Measurements from ENCODE around the gene SMTN.
"Not testable (repeated sequence)": the region's sequence is repeated elsewhere in the genome, so short reads cannot be mapped to it uniquely, and the experiment has no call there.

SMTN gene

DNA sequence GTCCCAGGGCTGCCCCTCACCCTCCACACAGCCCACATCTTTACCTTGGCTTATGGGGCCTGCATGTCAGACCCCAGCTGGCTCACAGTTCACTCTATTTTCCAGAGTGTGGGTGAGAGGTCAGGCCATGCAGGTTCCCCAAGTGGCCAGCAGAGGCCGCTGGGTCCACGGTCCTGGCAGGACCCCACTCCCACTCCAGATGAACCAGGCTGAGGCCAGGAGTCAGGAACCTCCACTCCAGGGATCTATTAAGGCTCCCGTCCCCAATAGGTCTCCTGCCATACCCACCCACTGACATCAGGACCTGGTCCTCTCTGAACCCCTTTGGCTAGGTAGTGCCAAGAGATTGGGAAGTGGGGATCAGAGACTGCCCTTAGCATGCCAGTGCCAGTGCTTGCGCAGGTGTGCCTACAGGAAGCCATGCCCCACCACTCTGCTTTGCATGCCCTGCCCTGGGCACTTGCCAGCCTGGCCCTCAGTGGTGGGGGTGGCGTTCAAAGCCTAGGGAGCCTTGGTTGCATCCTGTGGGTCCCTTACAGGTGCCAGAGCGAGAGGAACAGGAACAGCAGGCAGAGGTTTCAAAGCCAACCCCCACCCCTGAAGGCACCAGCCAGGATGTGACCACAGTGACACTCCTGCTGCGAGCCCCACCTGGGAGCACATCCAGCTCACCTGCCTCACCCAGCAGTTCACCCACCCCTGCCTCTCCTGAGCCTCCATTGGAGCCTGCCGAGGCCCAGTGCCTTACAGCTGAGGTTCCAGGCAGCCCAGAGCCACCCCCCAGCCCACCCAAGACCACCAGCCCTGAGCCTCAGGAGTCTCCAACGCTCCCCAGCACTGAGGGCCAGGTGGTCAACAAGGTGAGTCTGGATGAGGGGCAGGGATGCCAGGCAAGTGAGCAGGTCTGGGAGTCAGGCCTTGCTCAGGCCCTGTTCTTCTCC is 8.3 kb downstream of the SMTN start:
- in situ Hi-C loops (cut with HindIII; ENCODE audit: low sequenced_read_pairs), result no loop called here

- in situ Hi-C loops (cut with HindIII; ENCODE audit: low sequenced_read_pairs), result no loop called here
Measured at GRCh38 chr22:31090217-31091085, 9.3 kb downstream of the SMTN start.

DNA sequence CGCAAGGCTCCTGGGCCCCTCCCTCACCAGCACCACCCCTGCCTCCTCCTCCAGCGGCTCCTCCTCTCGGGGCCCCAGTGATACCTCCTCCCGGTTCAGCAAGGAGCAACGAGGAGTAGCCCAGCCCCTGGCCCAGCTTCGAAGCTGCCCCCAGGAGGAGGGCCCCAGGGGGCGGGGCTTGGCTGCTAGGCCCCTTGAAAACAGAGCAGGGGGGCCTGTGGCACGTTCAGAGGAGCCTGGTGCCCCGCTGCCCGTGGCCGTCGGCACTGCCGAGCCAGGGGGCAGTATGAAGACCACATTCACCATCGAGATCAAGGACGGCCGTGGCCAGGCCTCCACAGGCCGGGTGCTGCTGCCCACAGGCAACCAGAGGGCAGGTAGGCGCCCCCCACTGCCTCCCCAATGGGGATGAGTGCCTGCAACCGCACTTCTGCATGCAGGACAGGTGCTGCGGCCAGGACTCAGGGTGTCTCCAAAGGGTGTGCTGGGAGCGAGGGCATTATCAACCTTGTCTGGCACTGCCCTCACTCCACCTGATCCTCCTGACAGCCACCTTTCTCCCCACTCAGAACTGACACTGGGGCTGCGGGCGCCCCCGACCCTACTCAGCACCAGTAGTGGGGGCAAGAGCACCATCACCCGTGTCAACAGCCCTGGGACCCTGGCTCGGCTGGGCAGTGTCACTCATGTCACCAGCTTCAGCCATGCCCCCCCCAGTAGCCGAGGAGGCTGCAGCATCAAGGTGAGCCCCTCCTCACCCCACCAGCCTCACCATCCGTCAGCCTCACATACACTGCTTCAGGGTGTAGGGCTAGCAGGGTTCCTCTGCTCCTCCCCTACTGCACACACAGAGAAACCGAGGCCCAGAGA is 10.2 kb downstream of the SMTN start:
- in situ Hi-C loops (cut with HindIII; ENCODE audit: low sequenced_read_pairs), result no loop called here

DNA sequence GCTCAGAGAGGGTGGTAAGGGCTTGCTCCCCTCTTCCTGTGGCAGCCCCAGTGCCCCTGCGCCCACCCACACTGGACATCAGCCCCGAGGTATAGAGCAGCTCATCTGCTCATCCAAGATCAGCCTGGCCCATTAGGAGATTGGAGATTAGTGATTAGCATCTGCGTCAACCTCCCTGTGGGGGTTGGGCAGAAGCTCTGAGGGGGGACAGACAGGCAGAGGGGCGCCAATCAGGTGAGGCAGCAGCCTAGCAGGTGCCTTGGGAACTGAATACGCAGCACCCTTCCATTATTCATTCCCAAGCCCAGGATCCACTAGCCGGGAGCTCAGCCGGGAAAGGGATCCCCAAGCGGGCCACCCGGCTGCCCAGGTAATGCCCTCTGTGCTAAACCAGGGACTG is 11.0 kb downstream of the SMTN start:
- in situ Hi-C loops (cut with HindIII; ENCODE audit: low sequenced_read_pairs), result no loop called here

- in situ Hi-C loops (cut with HindIII; ENCODE audit: low sequenced_read_pairs), result no loop called here
Measured at GRCh38 chr22:31093086-31093850, 12.2 kb downstream of the SMTN start.

DNA sequence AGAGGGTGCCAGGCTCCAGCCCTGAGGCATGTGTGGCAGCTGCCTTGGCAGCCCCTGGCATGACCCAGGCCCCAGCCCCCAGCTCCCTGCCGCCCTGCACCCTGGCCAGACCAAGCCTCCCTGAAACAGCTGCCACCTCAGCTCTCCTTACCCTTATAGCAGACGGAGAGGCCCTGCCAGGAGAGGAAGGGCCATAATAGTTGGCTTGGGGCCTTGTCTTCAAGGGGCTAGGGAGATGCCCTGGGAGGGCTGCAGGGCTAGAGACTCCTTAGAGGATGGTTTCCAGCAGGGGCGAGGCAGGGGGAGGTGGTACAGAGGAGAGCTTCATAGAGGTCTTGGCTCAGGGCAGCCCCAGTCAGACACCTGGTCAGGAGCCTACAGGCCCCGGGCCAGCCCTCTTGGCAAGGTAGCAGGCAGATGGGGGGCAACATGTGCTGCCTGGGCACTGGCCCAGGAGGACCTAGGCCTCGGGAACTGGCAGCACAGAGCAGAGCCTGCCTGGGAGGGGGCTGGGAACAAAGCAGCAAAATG is 13.0 kb downstream of the SMTN start:
- in situ Hi-C loops (cut with HindIII; ENCODE audit: low sequenced_read_pairs), result no loop called here

DNA sequence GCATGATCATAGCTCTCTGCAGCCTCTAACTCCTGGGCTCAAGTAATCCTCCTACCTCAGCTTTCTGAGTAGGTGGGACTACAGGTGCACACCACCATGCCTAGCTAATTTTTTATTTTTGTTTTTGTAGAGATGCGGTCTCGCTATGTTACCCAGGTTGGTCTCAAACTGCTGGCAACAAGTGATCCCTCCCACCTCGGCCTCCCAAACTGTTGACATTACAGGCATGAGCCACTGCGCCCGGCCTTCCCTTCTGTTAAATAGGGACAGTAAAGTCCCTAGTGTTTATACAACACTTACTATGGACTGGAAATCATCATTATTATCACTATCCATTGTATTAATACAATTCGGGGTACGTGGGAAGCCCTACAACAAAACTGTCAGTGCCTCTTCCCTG is 13.6 kb downstream of the SMTN start:
- in situ Hi-C loops (cut with HindIII; ENCODE audit: low sequenced_read_pairs), result no loop called here

GRCh38 chr22:31095637-31096249 is 14.6 kb downstream of the SMTN start:
- in situ Hi-C loops (cut with HindIII; ENCODE audit: low sequenced_read_pairs), result no loop called here

DNA sequence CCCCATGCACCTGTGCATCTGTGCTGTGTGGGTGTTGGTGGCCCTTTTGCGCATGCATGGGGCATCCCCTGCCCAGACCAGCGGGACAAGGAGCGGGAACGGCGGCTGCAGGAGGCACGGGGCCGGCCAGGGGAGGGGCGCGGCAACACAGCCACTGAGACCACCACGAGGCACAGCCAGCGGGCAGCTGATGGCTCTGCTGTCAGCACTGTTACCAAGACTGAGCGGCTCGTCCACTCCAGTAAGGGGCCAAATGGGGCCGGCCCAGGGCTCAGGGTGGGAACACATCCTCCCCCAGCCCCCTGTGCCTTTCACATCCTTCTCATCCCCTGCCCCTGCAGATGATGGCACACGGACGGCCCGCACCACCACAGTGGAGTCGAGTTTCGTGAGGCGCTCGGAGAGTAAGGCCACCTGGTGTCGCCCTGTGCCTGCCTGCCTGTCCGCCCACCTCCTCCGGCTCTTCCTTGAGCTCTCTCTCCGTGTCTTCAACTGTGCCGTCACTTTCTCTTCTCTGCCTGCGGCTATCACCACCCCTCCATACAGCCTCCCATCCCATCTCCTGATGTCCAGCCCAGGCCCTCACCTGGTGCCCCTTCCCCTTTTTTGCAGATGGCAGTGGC is 15.7 kb downstream of the SMTN start:
- in situ Hi-C loops (cut with HindIII; ENCODE audit: low sequenced_read_pairs), result no loop called here

DNA sequence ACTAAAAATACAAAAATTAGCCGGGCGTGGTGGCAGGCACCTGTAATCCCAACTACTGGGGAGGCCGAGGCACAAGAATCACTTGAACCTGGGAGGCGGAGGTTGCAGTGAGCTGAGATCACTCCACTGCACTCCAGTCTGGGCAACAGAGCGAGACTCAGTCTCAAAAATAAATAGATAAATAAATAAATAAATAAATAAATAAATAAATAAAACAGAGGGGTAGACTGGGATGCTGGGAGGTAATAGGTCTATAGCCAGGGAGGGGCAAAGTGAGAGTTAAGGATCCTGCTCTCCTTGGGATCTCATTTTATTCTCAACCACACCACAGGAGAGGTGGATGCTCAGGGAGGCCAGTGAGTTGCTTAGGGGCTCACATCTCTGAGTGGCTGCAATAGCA is 16.4 kb downstream of the SMTN start:
- in situ Hi-C loops (cut with HindIII; ENCODE audit: low sequenced_read_pairs), result not testable (repeated sequence)

GRCh38 chr22:31097941-31098631 is 17.0 kb downstream of the SMTN start:
- in situ Hi-C loops (cut with HindIII; ENCODE audit: low sequenced_read_pairs), result no loop called here

GRCh38 chr22:31098632-31099110 is 17.6 kb downstream of the SMTN start:
- in situ Hi-C loops (cut with HindIII; ENCODE audit: low sequenced_read_pairs), result no loop called here

DNA sequence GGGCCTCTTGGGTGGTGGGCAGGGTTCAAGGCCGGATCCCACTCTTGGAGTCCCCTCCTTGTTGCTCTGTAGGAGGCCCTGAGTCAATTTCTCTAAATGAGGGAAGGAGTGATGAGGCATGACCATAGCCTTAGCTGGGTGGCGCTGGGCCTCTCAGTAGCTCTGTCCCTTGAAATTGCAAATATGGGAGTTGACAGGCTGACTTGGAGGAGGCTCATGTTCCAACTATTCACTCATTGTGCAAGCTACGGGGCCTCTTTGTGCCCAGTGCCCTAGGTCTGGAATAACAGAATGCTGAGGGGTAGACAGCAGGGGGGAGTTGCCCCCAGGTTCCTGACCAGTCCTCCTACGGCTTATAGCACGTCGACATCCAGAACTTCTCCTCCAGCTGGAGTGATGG is 18.3 kb downstream of the SMTN start:
- in situ Hi-C loops (cut with HindIII; ENCODE audit: low sequenced_read_pairs), result no loop called here

GRCh38 chr22:31099841-31100761 is 19.0 kb downstream of the SMTN start:
- in situ Hi-C loops (cut with HindIII; ENCODE audit: low sequenced_read_pairs), result no loop called here

DNA sequence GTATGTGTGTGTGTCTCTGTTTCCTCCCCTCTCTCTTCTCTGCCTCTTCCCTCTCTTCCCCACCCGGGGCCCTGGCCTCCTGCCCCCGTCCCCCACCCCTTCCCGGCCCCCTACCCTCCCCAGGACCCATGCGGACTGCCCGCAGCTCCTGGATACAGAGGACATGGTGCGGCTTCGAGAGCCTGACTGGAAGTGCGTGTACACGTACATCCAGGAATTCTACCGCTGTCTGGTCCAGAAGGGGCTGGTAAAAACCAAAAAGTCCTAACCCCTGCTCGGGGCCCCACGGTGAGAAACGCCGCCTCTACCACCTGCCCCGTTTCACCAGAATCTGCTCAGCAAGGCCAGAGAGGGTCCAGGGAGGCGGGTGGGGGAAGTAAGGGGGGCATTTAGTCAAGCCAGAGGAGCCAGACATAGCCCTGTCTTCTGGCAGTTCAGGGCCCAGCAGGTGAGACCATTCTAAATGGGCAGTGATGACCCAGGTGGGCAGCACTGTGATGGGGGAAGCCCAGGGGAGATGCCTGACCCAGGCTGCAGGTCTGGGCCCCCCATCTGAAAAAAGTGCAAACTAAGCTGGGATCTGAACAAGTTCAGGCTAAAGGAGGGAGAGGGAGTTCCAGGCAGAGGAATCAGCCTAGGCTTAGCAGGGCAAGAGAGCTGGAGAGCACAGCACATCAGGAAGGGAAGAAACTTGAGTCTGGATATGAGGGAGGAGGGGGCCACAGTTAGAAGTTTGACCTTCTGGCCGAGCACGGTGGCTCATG is 19.8 kb downstream of the SMTN start:
- in situ Hi-C loops (cut with HindIII; ENCODE audit: low sequenced_read_pairs), result no loop called here

- in situ Hi-C loops (cut with HindIII; ENCODE audit: low sequenced_read_pairs), result no loop called here
Measured at GRCh38 chr22:31102441-31103081, 21.4 kb downstream of the SMTN start.

All from DLD1 (cell line).